HG02798 (cell line): ENCODE measurements around the gene ITGAX.

Source experiments
- ATAC-seq: cut with Tn5 transposase; IDR thresholded peaks from one replicate; pipeline ENCODE4 v1.9.1; 2021; ENCODE audit warnings: mild to moderate bottlenecking; ENCODE audit not compliant: unreplicated experiment, poor library complexity

ITGAX gene

GRCh38 chr16:31429796-31430195 is 74.8 kb downstream of the ITGAX start:
- ATAC-seq: no peak

- ATAC-seq: no peak
Measured at GRCh38 chr16:31430380-31431052, 75.5 kb downstream of the ITGAX start.
